ENCODE results near the gene GPAM.

The GPAM gene

DNA sequence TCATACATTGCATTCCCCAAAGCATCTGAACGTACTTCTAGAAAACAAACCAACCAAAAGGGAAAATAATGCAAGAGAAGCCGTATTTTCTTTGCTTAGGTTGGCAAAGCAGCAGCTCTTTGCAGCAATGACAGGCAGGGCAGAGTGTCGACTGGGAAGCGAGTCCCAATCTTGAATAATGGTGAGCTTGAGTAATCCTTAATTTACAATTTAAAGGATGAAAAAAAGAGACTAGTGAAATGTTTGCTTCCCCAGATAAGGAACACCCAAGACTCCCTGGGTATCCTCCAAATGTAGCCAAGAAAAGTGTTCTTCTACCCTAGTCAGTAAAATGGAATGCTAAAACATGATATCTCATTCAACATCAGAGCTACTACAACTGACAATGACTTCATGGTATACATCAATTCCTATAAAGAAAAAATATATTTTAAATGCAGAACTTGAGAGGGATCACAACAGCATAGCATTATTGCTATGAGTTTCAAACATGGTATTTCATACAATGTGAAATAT lies 32.0 kb downstream of the GPAM start:
- Histone ChIP-seq H3K36me3 (ENCODE audit: insufficient read depth, low read length) (peaks cover 43% of the 10 kb centered on the region), H2AFZ (ENCODE audit: low read depth, low read length) (no peak overlapping the region), H3K9me3 (ENCODE audit: low read length) (no peaks in the 10 kb centered on the region), H3K27me3 (ENCODE audit: insufficient read depth, low read length) (no peaks in the 10 kb centered on the region), H3K4me1 (ENCODE audit: insufficient read depth, low read length) (no peaks in the 10 kb centered on the region), H3K4me3 (ENCODE audit: low read length) (no peak overlapping the region)

DNA sequence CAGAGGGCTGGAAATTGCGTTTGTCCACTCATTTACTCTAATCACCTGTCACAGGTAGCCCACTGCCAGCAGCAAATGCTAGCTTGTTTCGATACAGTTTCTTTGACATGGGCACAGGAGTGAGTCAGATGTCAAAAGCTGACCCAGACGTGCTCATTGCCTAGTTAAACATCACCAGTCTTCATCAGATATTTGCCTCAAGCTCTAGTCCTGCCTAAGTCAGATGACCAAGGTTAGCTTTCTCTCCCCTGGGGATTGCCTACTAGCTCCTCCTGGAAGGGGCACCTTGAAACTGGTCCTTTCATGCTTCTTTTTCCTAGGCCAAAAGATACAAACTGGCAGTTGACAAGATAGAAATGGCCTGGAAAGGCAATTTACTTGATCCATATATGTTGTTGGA lies 35.2 kb downstream of the GPAM start:
- H2AFZ ChIP-seq (ENCODE audit: low read depth, low read length), result no peak overlapping the region
- no peaks in the 10 kb centered on the region for H3K27me3 ChIP-seq (ENCODE audit: insufficient read depth, low read length)
- H3K9me3 ChIP-seq (ENCODE audit: low read length), result no peaks in the 10 kb centered on the region
- H3K4me3 ChIP-seq (ENCODE audit: low read length), result no peak overlapping the region
- peaks cover 18% of the 10 kb centered on the region for H3K36me3 ChIP-seq (ENCODE audit: insufficient read depth, low read length)
- no peaks in the 10 kb centered on the region for H3K4me1 ChIP-seq (ENCODE audit: insufficient read depth, low read length)

DNA sequence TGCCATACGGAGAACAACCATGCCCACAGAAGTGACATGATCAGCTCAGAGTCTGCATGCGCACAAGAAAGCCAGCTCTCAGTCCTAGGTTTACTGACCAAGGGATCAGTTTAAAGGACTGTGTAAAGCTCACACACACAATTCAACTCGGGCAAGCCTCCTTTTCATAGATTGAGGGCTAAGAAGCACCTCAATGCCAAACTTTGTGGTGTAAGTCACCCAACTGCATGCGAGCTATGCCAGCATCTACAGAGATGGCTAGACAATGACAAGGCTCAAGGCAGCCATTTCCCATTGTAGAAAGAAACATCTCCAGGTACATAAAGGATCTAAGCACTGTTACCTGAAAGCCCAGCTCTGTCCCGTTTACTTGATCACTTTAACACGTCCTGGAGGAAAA lies 36.8 kb downstream of the GPAM start:
- Histone ChIP-seq H3K4me3 (ENCODE audit: low read length) (no peak overlapping the region), H3K36me3 (ENCODE audit: insufficient read depth, low read length) (peaks cover 8% of the 10 kb centered on the region), H3K27me3 (ENCODE audit: insufficient read depth, low read length) (no peaks in the 10 kb centered on the region), H2AFZ (ENCODE audit: low read depth, low read length) (no peak overlapping the region), H3K4me1 (ENCODE audit: insufficient read depth, low read length) (no peaks in the 10 kb centered on the region), H3K9me3 (ENCODE audit: low read length) (no peaks in the 10 kb centered on the region)

DNA sequence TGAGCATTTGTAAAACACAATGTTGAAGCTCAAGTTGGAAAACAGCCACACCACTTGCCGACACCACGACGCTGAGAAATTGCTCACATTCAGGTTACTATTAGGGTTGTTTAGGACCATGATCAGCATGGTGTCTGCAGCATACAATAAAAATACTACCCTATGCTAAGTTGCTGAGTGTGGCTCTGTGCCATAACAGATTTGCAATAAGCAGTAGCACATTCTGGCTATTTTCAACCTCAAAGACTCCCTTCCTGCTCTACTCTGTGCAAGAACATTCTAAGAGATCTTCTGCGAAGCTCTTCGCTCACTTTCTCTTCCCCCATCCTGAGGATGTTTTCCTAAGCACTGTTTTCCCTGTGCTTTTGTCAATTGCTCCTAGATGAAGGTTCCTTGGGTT lies 38.3 kb downstream of the GPAM start:
- Histone ChIP-seq H2AFZ (ENCODE audit: low read depth, low read length) (no peak overlapping the region), H3K9me3 (ENCODE audit: low read length) (no peaks in the 10 kb centered on the region), H3K4me1 (ENCODE audit: insufficient read depth, low read length) (no peaks in the 10 kb centered on the region), H3K27me3 (ENCODE audit: insufficient read depth, low read length) (no peaks in the 10 kb centered on the region), H3K36me3 (ENCODE audit: insufficient read depth, low read length) (no peaks in the 10 kb centered on the region), H3K4me3 (ENCODE audit: low read length) (no peak overlapping the region)

DNA sequence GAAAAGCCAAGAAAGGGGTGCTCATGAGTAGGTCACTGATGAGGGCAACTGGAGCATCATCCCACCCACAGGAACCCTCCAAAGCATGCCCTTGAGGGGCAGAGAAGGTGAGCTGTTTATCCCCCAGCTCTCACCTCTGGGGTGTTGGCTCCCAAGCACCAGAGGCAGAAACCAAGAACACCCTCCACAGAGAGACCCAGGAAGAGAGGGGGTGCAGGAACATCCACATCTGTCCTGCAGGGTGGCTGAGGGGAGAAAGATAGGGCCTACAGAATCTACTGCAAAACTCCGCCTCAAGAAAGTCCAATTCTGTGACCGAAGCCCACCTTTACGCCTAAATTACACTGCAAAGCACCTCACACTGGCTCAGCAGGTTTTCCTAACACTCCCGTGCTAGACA lies 40.1 kb downstream of the GPAM start:
- Histone ChIP-seq H3K4me3 (ENCODE audit: low read length) (no peak overlapping the region), H3K9me3 (ENCODE audit: low read length) (no peaks in the 10 kb centered on the region), H3K4me1 (ENCODE audit: insufficient read depth, low read length) (no peaks in the 10 kb centered on the region), H2AFZ (ENCODE audit: low read depth, low read length) (no peak overlapping the region), H3K27me3 (ENCODE audit: insufficient read depth, low read length) (no peaks in the 10 kb centered on the region), H3K36me3 (ENCODE audit: insufficient read depth, low read length) (no peaks in the 10 kb centered on the region)

GRCh38 chr10:112141292-112141691 lies 42.3 kb downstream of the GPAM start:
- Histone ChIP-seq H3K36me3 (ENCODE audit: insufficient read depth, low read length) (no peaks in the 10 kb centered on the region), H2AFZ (ENCODE audit: low read depth, low read length) (no peak overlapping the region), H3K4me3 (ENCODE audit: low read length) (no peak overlapping the region)

GRCh38 chr10:112140110-112140970 lies 43.2 kb downstream of the GPAM start:
- Histone ChIP-seq H3K4me3 (ENCODE audit: low read length) (no peak overlapping the region), H3K27me3 (ENCODE audit: insufficient read depth, low read length) (no peaks in the 10 kb centered on the region), H3K36me3 (ENCODE audit: insufficient read depth, low read length) (no peaks in the 10 kb centered on the region), H3K9me3 (ENCODE audit: low read length) (no peaks in the 10 kb centered on the region), H2AFZ (ENCODE audit: low read depth, low read length) (no peak overlapping the region), H3K4me1 (ENCODE audit: insufficient read depth, low read length) (no peaks in the 10 kb centered on the region)

More at GRCh38 chr10:112141292-112141691, 42.3 kb downstream of the GPAM start:
- no peaks in the 10 kb centered on the region for H3K4me1 ChIP-seq (ENCODE audit: insufficient read depth, low read length)
- H3K27me3 ChIP-seq (ENCODE audit: insufficient read depth, low read length), result no peaks in the 10 kb centered on the region
- H3K9me3 ChIP-seq (ENCODE audit: low read length), result no peaks in the 10 kb centered on the region

DNA sequence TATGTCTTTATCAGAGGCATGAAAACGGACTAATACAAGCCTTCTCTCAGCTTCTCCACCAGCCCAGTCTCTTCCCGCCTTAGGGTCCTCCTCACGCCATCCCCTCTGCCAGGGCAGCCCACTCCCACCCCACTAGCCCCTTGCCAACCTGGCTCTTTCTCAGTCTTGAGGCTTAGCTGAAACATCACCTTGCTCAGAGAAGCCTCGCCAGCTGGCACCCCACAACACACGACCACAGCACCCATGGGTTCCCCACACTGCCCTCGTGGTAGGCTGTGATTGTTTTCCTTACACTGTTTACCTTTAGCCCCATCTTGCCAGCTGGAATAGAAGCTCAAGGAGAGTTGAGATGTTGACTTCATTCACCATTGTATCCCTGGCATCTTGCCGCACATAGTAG lies 44.4 kb downstream of the GPAM start:
- no peaks in the 10 kb centered on the region for H3K27me3 ChIP-seq (ENCODE audit: insufficient read depth, low read length)
- no peaks in the 10 kb centered on the region for H3K9me3 ChIP-seq (ENCODE audit: low read length)
- H3K36me3 ChIP-seq (ENCODE audit: insufficient read depth, low read length), result no peaks in the 10 kb centered on the region
- H3K4me1 ChIP-seq (ENCODE audit: insufficient read depth, low read length), result no peaks in the 10 kb centered on the region
- no peak overlapping the region for H2AFZ ChIP-seq (ENCODE audit: low read depth, low read length)
- no peak overlapping the region for H3K4me3 ChIP-seq (ENCODE audit: low read length)

GRCh38 chr10:112137154-112137987 lies 46.2 kb downstream of the GPAM start:
- no peaks in the 10 kb centered on the region for H3K4me1 ChIP-seq (ENCODE audit: insufficient read depth, low read length)
- H2AFZ ChIP-seq (ENCODE audit: low read depth, low read length), result no peak overlapping the region
- H3K9me3 ChIP-seq (ENCODE audit: low read length), result no peaks in the 10 kb centered on the region
- H3K36me3 ChIP-seq (ENCODE audit: insufficient read depth, low read length), result no peaks in the 10 kb centered on the region
- H3K4me3 ChIP-seq (ENCODE audit: low read length), result no peak overlapping the region
- H3K27me3 ChIP-seq (ENCODE audit: insufficient read depth, low read length), result no peaks in the 10 kb centered on the region

DNA sequence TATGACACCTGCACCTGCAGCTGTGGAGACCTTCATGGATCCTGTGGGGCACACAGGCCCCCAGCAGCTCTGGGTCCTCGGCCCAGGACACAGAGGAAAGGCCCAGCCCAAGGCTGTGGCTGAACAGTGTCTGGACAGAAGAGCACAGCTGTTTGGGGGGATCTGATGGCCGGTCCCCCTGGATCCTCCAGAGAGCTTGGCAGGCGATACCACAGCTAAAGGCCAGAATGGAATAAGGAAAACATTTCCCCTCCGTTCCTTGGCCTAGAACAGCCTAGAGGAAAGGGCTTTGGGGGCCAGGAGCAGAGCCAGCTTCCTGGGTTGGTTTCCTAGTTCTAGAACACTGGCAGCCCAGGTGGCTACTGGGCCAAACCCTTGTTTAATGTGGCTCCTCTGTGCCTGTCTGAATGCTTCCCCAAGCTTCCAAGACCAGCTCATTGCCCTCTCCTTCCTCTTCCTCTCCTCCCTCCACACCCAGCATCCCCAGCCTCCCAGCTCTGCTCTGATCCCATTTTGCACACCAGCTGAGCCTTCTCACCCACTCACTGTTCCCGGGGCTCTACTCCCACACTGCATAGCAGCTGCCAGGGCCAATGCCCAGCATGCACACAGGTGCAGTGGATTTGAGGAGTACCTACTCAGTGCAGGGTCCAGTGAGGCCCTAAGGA lies 46.9 kb downstream of the GPAM start:
- H2AFZ ChIP-seq (ENCODE audit: low read depth, low read length), result no peak overlapping the region
- no peaks in the 10 kb centered on the region for H3K4me1 ChIP-seq (ENCODE audit: insufficient read depth, low read length)
- H3K9me3 ChIP-seq (ENCODE audit: low read length), result no peaks in the 10 kb centered on the region
- no peak overlapping the region for H3K4me3 ChIP-seq (ENCODE audit: low read length)
- no peaks in the 10 kb centered on the region for H3K36me3 ChIP-seq (ENCODE audit: insufficient read depth, low read length)
- peaks cover 4% of the 10 kb centered on the region for H3K27me3 ChIP-seq (ENCODE audit: insufficient read depth, low read length)

DNA sequence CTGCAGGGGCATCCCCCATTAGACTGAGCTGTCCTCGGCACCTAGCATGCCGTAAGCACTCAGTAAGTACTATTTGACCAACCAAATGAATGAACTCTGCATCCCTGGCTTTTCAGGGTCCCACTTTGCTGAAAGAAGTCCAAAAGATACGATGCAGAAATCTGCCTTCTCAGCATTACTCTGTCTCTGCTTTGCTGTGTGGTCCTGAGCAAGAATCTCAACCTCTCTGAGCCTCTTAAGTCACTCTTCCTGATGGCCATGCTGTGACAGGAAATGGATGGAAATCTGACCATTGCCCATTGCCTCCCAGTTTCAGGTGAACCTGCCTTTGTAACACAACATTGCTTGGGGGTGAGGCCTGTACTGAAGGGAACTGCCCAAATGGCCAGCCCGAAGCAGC lies 48.0 kb downstream of the GPAM start:
- no peaks in the 10 kb centered on the region for H3K36me3 ChIP-seq (ENCODE audit: insufficient read depth, low read length)
- H3K4me3 ChIP-seq (ENCODE audit: low read length), result no peak overlapping the region
- no peaks in the 10 kb centered on the region for H3K9me3 ChIP-seq (ENCODE audit: low read length)
- H3K27me3 ChIP-seq (ENCODE audit: insufficient read depth, low read length), result peaks cover 4% of the 10 kb centered on the region
- H3K4me1 ChIP-seq (ENCODE audit: insufficient read depth, low read length), result no peaks in the 10 kb centered on the region
- no peak overlapping the region for H2AFZ ChIP-seq (ENCODE audit: low read depth, low read length)

DNA sequence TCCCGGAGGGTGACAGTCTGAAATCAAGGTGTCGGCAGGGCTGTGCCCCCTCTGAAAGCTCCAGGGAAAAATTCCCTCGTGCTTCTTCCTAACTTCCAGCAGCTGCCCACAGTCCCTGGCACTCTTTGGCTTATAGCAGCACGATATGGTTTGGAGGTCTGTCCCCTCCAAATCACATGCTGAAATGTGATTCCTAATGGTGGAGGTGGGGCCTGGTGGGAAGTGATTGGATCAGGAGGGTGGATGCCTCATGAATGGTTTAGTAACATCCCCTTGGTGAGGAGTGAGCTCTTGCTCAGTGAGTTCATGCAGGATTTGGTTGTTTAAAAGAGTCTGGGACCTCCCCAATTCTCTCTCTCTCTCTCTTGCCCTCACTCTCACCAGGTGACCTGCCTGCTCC lies 51.1 kb downstream of the GPAM start:
- peaks cover 7% of the 10 kb centered on the region for H3K27me3 ChIP-seq (ENCODE audit: insufficient read depth, low read length)
- no peaks in the 10 kb centered on the region for H3K9me3 ChIP-seq (ENCODE audit: low read length)
- H3K4me3 ChIP-seq (ENCODE audit: low read length), result no peak overlapping the region
- no peak overlapping the region for H2AFZ ChIP-seq (ENCODE audit: low read depth, low read length)
- no peaks in the 10 kb centered on the region for H3K36me3 ChIP-seq (ENCODE audit: insufficient read depth, low read length)
- H3K4me1 ChIP-seq (ENCODE audit: insufficient read depth, low read length), result no peaks in the 10 kb centered on the region

DNA sequence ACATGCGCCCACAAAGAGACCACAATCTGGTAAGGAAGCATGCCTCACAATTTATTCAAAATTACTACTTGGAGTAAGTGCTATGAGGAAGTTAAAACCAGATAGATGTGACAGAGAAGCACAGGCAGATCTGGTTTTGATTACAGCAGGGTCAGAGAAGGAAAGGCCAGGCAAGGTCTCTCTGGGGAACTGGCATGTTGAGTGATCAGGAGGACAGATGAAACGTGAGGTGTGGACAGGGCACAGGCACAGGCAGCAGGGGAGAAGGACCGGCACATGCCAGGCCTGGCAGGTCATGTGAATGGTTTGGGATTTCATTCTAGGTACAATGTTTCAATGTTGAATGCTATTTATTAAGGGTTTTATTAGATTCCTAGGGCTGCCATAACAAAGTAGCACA lies 51.6 kb downstream of the GPAM start:
- Histone ChIP-seq H3K27me3 (ENCODE audit: insufficient read depth, low read length) (peaks cover 7% of the 10 kb centered on the region), H3K36me3 (ENCODE audit: insufficient read depth, low read length) (no peaks in the 10 kb centered on the region), H3K4me1 (ENCODE audit: insufficient read depth, low read length) (no peaks in the 10 kb centered on the region), H2AFZ (ENCODE audit: low read depth, low read length) (no peak overlapping the region), H3K9me3 (ENCODE audit: low read length) (no peaks in the 10 kb centered on the region), H3K4me3 (ENCODE audit: low read length) (no peak overlapping the region)

All from neuron (in vitro differentiated cells).